A172 (cell line): ENCODE measurements around the gene ANKRD55. TPM values are rescaled to one million over a fixed set of nuclear protein-coding genes. Genes with fewer than 3 reads are reported as not detected.
"Not testable (repeated sequence)": the region's sequence is repeated elsewhere in the genome, so short reads cannot be mapped to it uniquely, and the experiment has no call there.

Experiments
- DNase-seq: peaks from one replicate; pipeline ENCODE4 v3.0.0-alpha.2; 2015; ENCODE audit warnings: low spot score
- total RNA-seq: library from RNA; depleted of rRNA; stranded (reverse); fragments of >200 nt; shearing (Covaris generic); gene quantifications from 2 replicates; pipeline ENCODE4 v1.2.3, GENCODE V29; 2014

Gene ANKRD55
- total RNA-seq, 1 experiment from 2014 or later, result not detected

- no peak for DNase-seq
Measured at GRCh38 chr5:56168066-56168478, 65.1 kb downstream of the ANKRD55 start.

- DNase-seq, result no peak
Measured at GRCh38 chr5:56167519-56167918, 65.6 kb downstream of the ANKRD55 start.

- DNase-seq, result no peak
Measured at GRCh38 chr5:56166671-56167385, 66.3 kb downstream of the ANKRD55 start.

- DNase-seq, result no peak
Measured at GRCh38 chr5:56164376-56164775, 68.8 kb downstream of the ANKRD55 start.

GRCh38 chr5:56161927-56162326 lies 71.2 kb downstream of the ANKRD55 start:
- DNase-seq, result no peak

- DNase-seq, result no peak
Measured at GRCh38 chr5:56161439-56161823, 71.7 kb downstream of the ANKRD55 start.

GRCh38 chr5:56160723-56161438 lies 72.2 kb downstream of the ANKRD55 start:
- no peak for DNase-seq

GRCh38 chr5:56159521-56159947 lies 73.6 kb downstream of the ANKRD55 start:
- DNase-seq, result no peak

GRCh38 chr5:56158331-56158960 lies 74.7 kb downstream of the ANKRD55 start:
- DNase-seq, result no peak

GRCh38 chr5:56157191-56157621 lies 75.9 kb downstream of the ANKRD55 start:
- not testable (repeated sequence) for DNase-seq

- not testable (repeated sequence) for DNase-seq
Measured at GRCh38 chr5:56156585-56157190, 76.4 kb downstream of the ANKRD55 start.

- DNase-seq, result no peak
Measured at GRCh38 chr5:56155992-56156584, 77.0 kb downstream of the ANKRD55 start.

GRCh38 chr5:56154732-56155484 lies 78.2 kb downstream of the ANKRD55 start:
- no peak for DNase-seq

- no peak for DNase-seq
Measured at GRCh38 chr5:56152437-56152836, 80.7 kb downstream of the ANKRD55 start.

GRCh38 chr5:56150756-56151155 lies 82.4 kb downstream of the ANKRD55 start:
- not testable (repeated sequence) for DNase-seq

GRCh38 chr5:56148453-56148971 lies 84.6 kb downstream of the ANKRD55 start:
- DNase-seq, result no peak

GRCh38 chr5:56147659-56148230 lies 85.4 kb downstream of the ANKRD55 start:
- DNase-seq, result no peak

- DNase-seq, result no peak
Measured at GRCh38 chr5:56147106-56147505, 86.0 kb downstream of the ANKRD55 start.

- no peak for DNase-seq
Measured at GRCh38 chr5:56146674-56147073, 86.5 kb downstream of the ANKRD55 start.

- DNase-seq, result no peak
Measured at GRCh38 chr5:56145511-56145910, 87.6 kb downstream of the ANKRD55 start.

GRCh38 chr5:56145106-56145505 lies 88.0 kb downstream of the ANKRD55 start:
- no peak for DNase-seq
